Erythroblast (primary cell): Measurements from ENCODE around the gene NDUFS6.

Experiments
- GATA1 ChIP-seq: IDR thresholded peaks from 2 replicates; pipeline ENCODE4 v1.6.1; 2011; ENCODE audit warnings: low read depth, mild to moderate bottlenecking, control low read depth, low read length, moderate library complexity
- POLR2A ChIP-seq: IDR thresholded peaks from 2 replicates; pipeline ENCODE4 v1.6.1; 2011; ENCODE audit warnings: mild to moderate bottlenecking, low read length

- TF ChIP-seq POLR2A (no peak), GATA1 (no peak)
These were observed 36.6 kb upstream of the NDUFS6 start for GRCh38 chr5:1764606-1764960.
